Activated naive CD4-positive, alpha-beta T cell treated with anti-CD3 and anti-CD28 coated beads, Interleukin-2, amount 10 ng/mL, durations not matched to agents 7 days and 5 days (primary cell): ENCODE results near the gene CLIP2.
"Not testable (repeated sequence)": the region's sequence is repeated elsewhere in the genome, so short reads cannot be mapped to it uniquely, and the experiment has no call there.

Experiments
- CTCF ChIA-PET: fragments of 350-600 bp; sonication (Branson Sonifier 250); formaldehyde crosslinking; loops from one replicate; lab custom pipeline; 2021; ENCODE audit warnings: antibody characterized with exemption; lab: Charles Lee
- DNase-seq: peaks from one replicate; pipeline ENCODE4 v3.0.0-alpha.2; 2020
- H3K27ac Mint-ChIP-seq: one replicate; pipeline ENCODE4 v1.8.0; 2021; ENCODE audit warnings: mild to moderate bottlenecking, moderate library complexity, mixed read lengths
- H3K27me3 Mint-ChIP-seq: one replicate; pipeline ENCODE4 v1.8.0; 2021; ENCODE audit warnings: mild to moderate bottlenecking, mixed read lengths
- H3K36me3 Mint-ChIP-seq: one replicate; pipeline ENCODE4 v1.8.0; 2021; ENCODE audit warnings: mixed read lengths
- H3K4me1 Mint-ChIP-seq: one replicate; pipeline ENCODE4 v1.8.0; 2021; ENCODE audit warnings: mixed read lengths
- H3K4me3 Mint-ChIP-seq: one replicate; pipeline ENCODE4 v1.8.0; 2021; ENCODE audit warnings: mild to moderate bottlenecking, moderate library complexity, mixed read lengths
- H3K9me3 Mint-ChIP-seq: one replicate; pipeline ENCODE4 v1.8.0; 2021; ENCODE audit warnings: mixed read lengths

CLIP2 gene

DNA sequence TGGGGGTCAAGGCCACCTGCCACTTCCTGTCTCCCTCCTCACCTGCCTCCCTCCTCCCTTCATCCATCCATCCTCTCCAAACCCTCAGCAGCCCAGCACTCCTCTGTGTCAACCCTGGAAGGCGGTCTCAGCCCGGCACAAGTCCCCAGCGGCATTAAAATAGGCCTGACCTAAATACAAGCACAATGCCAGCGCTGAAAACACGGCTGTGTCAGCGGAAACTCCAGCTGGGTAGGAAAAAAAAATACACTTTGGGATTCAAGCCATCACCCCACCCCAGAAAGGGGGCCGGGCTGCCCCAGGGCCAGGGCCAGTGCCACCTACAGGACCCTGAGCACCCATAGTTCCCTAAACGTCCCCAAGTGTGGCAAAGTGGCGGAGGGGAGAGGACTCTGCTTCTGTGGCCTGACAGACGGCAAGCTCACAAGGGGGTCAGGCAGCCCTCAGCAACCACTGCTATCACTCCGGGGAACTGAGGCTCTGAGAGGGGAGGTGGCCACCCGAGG is 141.8 kb downstream of the CLIP2 start:
- DNase-seq, result no peak

DNA sequence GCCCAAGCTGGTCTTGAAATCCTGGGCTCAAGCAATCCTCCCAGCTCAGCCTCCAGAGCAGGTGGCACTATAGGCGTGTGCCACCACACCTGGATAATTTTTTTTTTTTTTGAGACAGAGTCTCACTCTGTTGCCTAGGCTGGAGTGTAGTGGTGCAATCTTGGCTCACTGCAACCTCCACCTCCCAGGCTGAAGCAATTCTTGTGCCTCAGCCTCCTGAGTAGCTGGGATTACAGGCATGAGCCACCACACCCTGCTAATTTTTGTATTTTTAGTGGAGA is 148.0 kb downstream of the CLIP2 start:
- H3K9me3 Mint-ChIP-seq, H3K36me3 Mint-ChIP-seq, DNase-seq, H3K27ac Mint-ChIP-seq, CTCF ChIA-PET, H3K4me1 Mint-ChIP-seq, H3K4me3 Mint-ChIP-seq: not testable (repeated sequence)
- peaks cover 18% of the 10 kb centered on the region for H3K27me3 Mint-ChIP-seq

More for the DNA sequence above, 141.8 kb downstream of the CLIP2 start:
- CTCF ChIA-PET, result no interaction called here
- Mint-ChIP-seq H3K36me3 (no peaks in the 10 kb centered on the region), H3K4me1 (no peaks in the 10 kb centered on the region), H3K4me3 (no peak overlapping the region), H3K9me3 (no peaks in the 10 kb centered on the region), H3K27ac (no peak overlapping the region), H3K27me3 (peaks cover 4% of the 10 kb centered on the region)

- peaks cover 18% of the 10 kb centered on the region for H3K27me3 Mint-ChIP-seq
- no peak overlapping the region for H3K4me3 Mint-ChIP-seq
- no peak for DNase-seq
- H3K9me3 Mint-ChIP-seq, result peaks cover 8% of the 10 kb centered on the region
- no peaks in the 10 kb centered on the region for H3K4me1 Mint-ChIP-seq
- H3K27ac Mint-ChIP-seq, result no peak overlapping the region
- CTCF ChIA-PET, result no interaction called here
- no peaks in the 10 kb centered on the region for H3K36me3 Mint-ChIP-seq
These were observed 149.1 kb downstream of the CLIP2 start for GRCh38 chr7:74438327-74438726.

DNA sequence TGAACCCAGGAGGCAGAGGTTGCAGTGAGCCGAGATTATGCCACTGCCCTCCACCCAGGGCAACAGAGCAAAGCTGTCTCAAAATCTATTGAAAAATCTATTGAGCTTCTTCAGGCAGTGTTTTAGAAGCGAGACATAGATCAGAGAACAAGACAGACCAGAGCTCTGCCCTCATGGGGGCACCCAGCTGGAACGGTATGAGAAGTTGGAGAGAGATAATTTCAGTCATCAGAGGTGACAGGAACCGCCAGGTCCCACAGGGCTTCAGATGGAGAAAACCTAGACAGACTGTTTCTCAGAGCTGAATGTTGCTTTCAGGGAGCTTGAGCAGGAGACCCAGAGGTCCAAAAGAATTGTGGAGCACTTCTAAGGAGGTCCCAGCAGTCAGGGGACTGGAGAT is 150.3 kb downstream of the CLIP2 start:
- DNase-seq, result no peak
- Mint-ChIP-seq H3K27ac (no peak overlapping the region), H3K36me3 (no peaks in the 10 kb centered on the region), H3K4me3 (no peak overlapping the region), H3K9me3 (peaks cover 8% of the 10 kb centered on the region), H3K4me1 (no peaks in the 10 kb centered on the region), H3K27me3 (peaks cover 18% of the 10 kb centered on the region)
- CTCF ChIA-PET, result interaction anchor here (0.7 kb wide), 1 partner anchor 1427 kb away, joined by 3 read pairs; no protein-coding TSS in a partner anchor

GRCh38 chr7:74440143-74440542 is 150.9 kb downstream of the CLIP2 start:
- CTCF ChIA-PET, result interaction anchor here (0.7 to 1.0 kb wide), 2 partner anchors 20 to 1427 kb away, joined by 3 read pairs; no protein-coding TSS in a partner anchor
- not testable (repeated sequence) for DNase-seq, H3K27ac Mint-ChIP-seq, H3K4me1 Mint-ChIP-seq, H3K4me3 Mint-ChIP-seq, H3K9me3 Mint-ChIP-seq, H3K36me3 Mint-ChIP-seq
- peaks cover 17% of the 10 kb centered on the region for H3K27me3 Mint-ChIP-seq

DNA sequence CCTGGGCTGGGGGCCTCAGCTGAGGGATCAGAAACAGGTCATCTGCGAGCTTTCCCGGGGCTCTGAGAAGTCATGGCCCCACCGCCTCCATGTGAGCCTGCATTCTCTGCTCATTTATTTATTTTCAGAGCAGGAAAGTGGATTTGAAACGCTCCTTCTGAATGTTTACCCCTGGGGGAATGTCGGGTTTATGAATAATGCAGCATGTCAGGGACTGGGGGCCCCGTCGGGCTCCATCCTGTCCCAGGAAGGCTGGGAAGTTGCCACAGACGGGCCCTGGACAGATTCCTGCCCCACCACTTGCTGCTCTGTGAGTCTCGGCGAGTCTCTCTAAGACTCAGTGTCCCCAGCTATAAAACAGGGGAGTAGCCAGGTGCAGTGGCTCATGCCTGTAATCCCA is 152.6 kb downstream of the CLIP2 start:
- Mint-ChIP-seq H3K27me3 (peaks cover 15% of the 10 kb centered on the region), H3K36me3 (no peaks in the 10 kb centered on the region), H3K27ac (no peak overlapping the region), H3K4me1 (no peaks in the 10 kb centered on the region), H3K4me3 (no peak overlapping the region), H3K9me3 (peaks cover 8% of the 10 kb centered on the region)
- CTCF ChIA-PET, result no interaction called here
- no peak for DNase-seq

GRCh38 chr7:74443543-74444247 is 154.5 kb downstream of the CLIP2 start:
- no peak overlapping the region for H3K27ac Mint-ChIP-seq
- DNase-seq, result no peak
- H3K4me3 Mint-ChIP-seq, result no peak overlapping the region
- H3K9me3 Mint-ChIP-seq, result no peaks in the 10 kb centered on the region
- H3K27me3 Mint-ChIP-seq, result peaks cover 24% of the 10 kb centered on the region
- H3K4me1 Mint-ChIP-seq, result no peaks in the 10 kb centered on the region
- no peaks in the 10 kb centered on the region for H3K36me3 Mint-ChIP-seq
- CTCF ChIA-PET, result no interaction called here

GRCh38 chr7:74449144-74449543 is 159.9 kb downstream of the CLIP2 start:
- H3K27ac Mint-ChIP-seq, result no peak overlapping the region
- CTCF ChIA-PET, result interaction anchor here (1.1 to 1.6 kb wide), 3 partner anchors 35 to 253 kb away, joined by 3 to 10 read pairs (median 5); no protein-coding TSS in a partner anchor

GRCh38 chr7:74449809-74450397 is 160.7 kb downstream of the CLIP2 start:
- DNase-seq, result peak; percentile 74
- Mint-ChIP-seq H3K36me3 (peaks cover 2% of the 10 kb centered on the region), H3K9me3 (peaks cover 3% of the 10 kb centered on the region), H3K4me3 (no peak overlapping the region), H3K27me3 (peaks cover 53% of the 10 kb centered on the region), H3K27ac (no peak overlapping the region), H3K4me1 (peaks cover 21% of the 10 kb centered on the region)
- CTCF ChIA-PET, result interaction anchor here (1.1 to 2.8 kb wide), 6 partner anchors 10 to 252 kb away, joined by 3 to 19 read pairs (median 4); no protein-coding TSS in a partner anchor

More at GRCh38 chr7:74449144-74449543, 159.9 kb downstream of the CLIP2 start:
- no peak overlapping the region for H3K4me3 Mint-ChIP-seq
- no peak for DNase-seq
- peaks cover 2% of the 10 kb centered on the region for H3K36me3 Mint-ChIP-seq
- H3K27me3 Mint-ChIP-seq, result peaks cover 48% of the 10 kb centered on the region
- H3K9me3 Mint-ChIP-seq, result peaks cover 3% of the 10 kb centered on the region
- H3K4me1 Mint-ChIP-seq, result peaks cover 21% of the 10 kb centered on the region

- DNase-seq, result peak; percentile 37
- peaks cover 3% of the 10 kb centered on the region for H3K9me3 Mint-ChIP-seq
- H3K4me1 Mint-ChIP-seq, result peaks cover 21% of the 10 kb centered on the region
- H3K4me3 Mint-ChIP-seq, result peak overlapping the region; percentile 63
- H3K27me3 Mint-ChIP-seq, result peaks cover 80% of the 10 kb centered on the region
- H3K36me3 Mint-ChIP-seq, result peaks cover 2% of the 10 kb centered on the region
- CTCF ChIA-PET, result interaction anchor here (2.8 kb wide), 1 partner anchor 113 kb away, joined by 19 read pairs; no protein-coding TSS in a partner anchor
- peak overlapping the region; percentile 87 for H3K27ac Mint-ChIP-seq
These were observed 163.6 kb downstream of the CLIP2 start for GRCh38 chr7:74452748-74453321.

DNA sequence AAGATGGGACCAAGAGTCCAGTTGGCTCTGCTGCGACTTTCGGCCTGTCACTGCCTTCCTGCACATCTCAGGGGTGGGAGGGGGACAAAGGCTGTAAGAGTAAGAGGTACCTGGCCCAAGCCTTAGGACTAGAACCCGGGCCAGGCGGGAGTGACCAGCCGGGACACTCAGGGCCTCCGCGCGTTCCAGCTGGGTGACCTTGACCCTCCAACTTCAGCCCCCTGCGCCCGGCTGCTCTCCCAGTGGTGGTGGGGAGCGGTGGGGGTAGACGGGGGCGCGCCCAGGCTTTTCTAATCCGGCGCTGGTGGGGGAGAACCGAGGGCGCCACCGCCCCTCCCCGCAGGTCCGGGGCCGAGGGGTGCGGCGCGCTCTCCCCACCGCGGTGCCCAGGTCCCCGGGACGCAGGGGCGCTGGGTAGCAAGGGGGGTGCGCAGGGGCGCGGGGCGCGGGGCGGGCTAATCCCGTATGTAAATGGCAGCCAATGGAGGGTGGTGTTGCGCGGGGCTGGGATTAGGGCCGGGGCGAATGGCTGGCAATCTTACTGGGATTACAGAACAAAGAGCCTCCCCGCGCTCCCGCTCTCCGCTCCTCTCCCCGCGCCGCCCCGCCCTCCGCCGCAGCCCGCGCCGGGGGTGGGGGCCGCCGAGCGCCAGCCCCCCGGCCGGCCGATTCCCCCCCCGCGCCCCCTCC is 164.3 kb downstream of the CLIP2 start, which contains the start of gene GTF2IRD1:
GTF2IRD1 (plus strand) TSS at position 585 of the 690 bp plus-strand sequence. CDS start 54,175 bp downstream, outside the sequence.
- Mint-ChIP-seq H3K27me3 (peaks cover 77% of the 10 kb centered on the region), H3K36me3 (peaks cover 2% of the 10 kb centered on the region), H3K4me3 (peak within 1 kb of the TSS; percentile 63), H3K27ac (peak within 1 kb of the TSS; percentile 87), H3K4me1 (peaks cover 21% of the 10 kb centered on the region), H3K9me3 (peaks cover 3% of the 10 kb centered on the region)
- CTCF ChIA-PET, result no interaction called here
- DNase-seq, result peak; percentile 66

- Mint-ChIP-seq H3K27ac (no peak overlapping the region), H3K4me3 (peak overlapping the region; percentile 38), H3K27me3 (peaks cover 69% of the 10 kb centered on the region), H3K36me3 (peaks cover 2% of the 10 kb centered on the region), H3K4me1 (peaks cover 21% of the 10 kb centered on the region), H3K9me3 (peaks cover 3% of the 10 kb centered on the region)
- DNase-seq, result peak; percentile 28
- CTCF ChIA-PET, result no interaction called here
These were observed 165.1 kb downstream of the CLIP2 start for GRCh38 chr7:74454021-74454924.

- CTCF ChIA-PET, result no interaction called here
These were observed 165.7 kb downstream of the CLIP2 start for GRCh38 chr7:74454925-74455288.

More at GRCh38 chr7:74454925-74455288, 165.7 kb downstream of the CLIP2 start:
- Mint-ChIP-seq H3K36me3 (peaks cover 2% of the 10 kb centered on the region), H3K4me1 (peaks cover 21% of the 10 kb centered on the region), H3K27me3 (peaks cover 64% of the 10 kb centered on the region), H3K9me3 (peaks cover 3% of the 10 kb centered on the region), H3K27ac (no peak overlapping the region), H3K4me3 (peak overlapping the region; percentile 38)
- no peak for DNase-seq
